CD14-positive monocyte (primary cell): ENCODE data around the gene LIMS2. TPM values are rescaled to one million over a fixed set of nuclear protein-coding genes. Genes with fewer than 3 reads are reported as not detected.
A peak's percentile ranks its signal among the peaks of the same experiment; 100 is the strongest.

Source experiments
- DNase-seq, 3 donors: peaks; one replicate each; pipeline ENCODE4 v3.0.0-alpha.2; 2011 to 2022
- H2AFZ ChIP-seq: 2 replicates; pipeline ENCODE4 v1.6.0; 2012; ENCODE audit warnings: mild to moderate bottlenecking, low read depth, low read length, inconsistent platforms; ENCODE audit not compliant: insufficient read depth, poor library complexity, severe bottlenecking
- H3K27ac ChIP-seq, 2 donors: 1 replicate in 1 of 2; 2 replicates in 1 of 2; pipeline ENCODE4 v1.5.1; 2012 to 2013; ENCODE audit warnings: low read length in 2 of 2, control low read depth in 1 of 2, inconsistent platforms in 1 of 2, low read depth in 1 of 2, mild to moderate bottlenecking in 1 of 2
- H3K27me3 ChIP-seq, 2 donors: one replicate each; pipeline versions ENCODE4 v1.6.0 to v1.6.1; 2011 to 2013; ENCODE audit warnings: low read length in 2 of 2; ENCODE audit not compliant: control insufficient read depth in 2 of 2, insufficient read depth in 2 of 2
- H3K36me3 ChIP-seq, 2 donors: replicated peaks in 1 of 2; 1 replicate in 1 of 2; 2 replicates in 1 of 2; pipeline versions ENCODE4 v1.5.1 to v1.6.1; 2012 to 2013; ENCODE audit warnings: low read length in 2 of 2, control low read depth in 1 of 2, inconsistent platforms in 1 of 2, mild to moderate bottlenecking in 1 of 2; ENCODE audit not compliant: insufficient read depth in 2 of 2, control insufficient read depth in 1 of 2
- H3K4me1 ChIP-seq, 2 donors: 1 replicate in 1 of 2; 2 replicates in 1 of 2; pipeline versions ENCODE4 v1.5.1 to v1.6.1; 2012 to 2013; ENCODE audit warnings: low read length in 2 of 2, control low read depth in 1 of 2, inconsistent platforms in 1 of 2, mild to moderate bottlenecking in 1 of 2, moderate library complexity in 1 of 2; ENCODE audit not compliant: insufficient read depth in 2 of 2, control insufficient read depth in 1 of 2
- H3K4me2 ChIP-seq: replicated peaks from 2 replicates; pipeline ENCODE3; 2012; ENCODE audit warnings: low read length, moderate library complexity, mild to moderate bottlenecking; ENCODE audit not compliant: poor library complexity, severe bottlenecking; ENCODE audit errors: extremely low read depth
- H3K4me3 ChIP-seq, 3 experiments: fragments of 200-600 bp in 1 of 3; sonication (generic) in 1 of 3; replicated peaks in 1 of 3; 1 replicate in 2 of 3; 2 replicates in 1 of 3; pipeline ENCODE4 v1.5.1; 2011 to 2013; ENCODE audit warnings: low read length in 3 of 3, mild to moderate bottlenecking in 3 of 3, control low read depth in 2 of 3, low read depth in 2 of 3, inconsistent platforms in 1 of 3, moderate library complexity in 1 of 3
- H3K79me2 ChIP-seq: 2 replicates; pipeline ENCODE4 v1.6.0; 2012; ENCODE audit warnings: mild to moderate bottlenecking, control low read depth, inconsistent platforms, low read length, moderate library complexity; ENCODE audit not compliant: insufficient read depth
- H3K9ac ChIP-seq: 2 replicates; pipeline ENCODE4 v1.6.0; 2017; ENCODE audit warnings: low read length, mild to moderate bottlenecking; ENCODE audit not compliant: insufficient read depth, poor library complexity, severe bottlenecking
- H3K9me3 ChIP-seq, 2 donors: replicated peaks in 1 of 2; 1 replicate in 1 of 2; 2 replicates in 1 of 2; pipeline versions ENCODE4 v1.5.1 to v1.6.1; 2012 to 2013; ENCODE audit warnings: low read length in 2 of 2, control low read depth in 1 of 2; ENCODE audit not compliant: control insufficient read depth in 1 of 2, insufficient read depth in 1 of 2
- H4K20me1 ChIP-seq: 2 replicates; pipeline ENCODE4 v1.6.0; 2012; ENCODE audit warnings: mild to moderate bottlenecking, low read length, control low read depth, moderate library complexity; ENCODE audit not compliant: insufficient read depth
- H3K27ac Mint-ChIP-seq, 7 donors: one replicate each; pipeline ENCODE4 v1.8.0; 2020; ENCODE audit warnings: mild to moderate bottlenecking in 7 of 7, mixed read lengths in 7 of 7, moderate library complexity in 6 of 7, inconsistent platforms in 2 of 7
- H3K27me3 Mint-ChIP-seq, 3 donors: one replicate each; pipeline ENCODE4 v1.8.0; 2021 to 2022; ENCODE audit warnings: low read depth in 3 of 3, mild to moderate bottlenecking in 3 of 3, mixed read lengths in 3 of 3, moderate library complexity in 3 of 3, inconsistent platforms in 1 of 3
- H3K36me3 Mint-ChIP-seq, 2 donors: one replicate each; pipeline ENCODE4 v1.8.0; 2020; ENCODE audit warnings: mixed read lengths in 2 of 2, inconsistent platforms in 1 of 2, mild to moderate bottlenecking in 1 of 2
- H3K4me1 Mint-ChIP-seq: one replicate; pipeline ENCODE4 v1.8.0; 2020; ENCODE audit warnings: mild to moderate bottlenecking, mixed read lengths
- H3K4me3 Mint-ChIP-seq, 2 donors: one replicate each; pipeline ENCODE4 v1.8.0; 2020; ENCODE audit warnings: mild to moderate bottlenecking in 2 of 2, mixed read lengths in 2 of 2, moderate library complexity in 1 of 2
- H3K9me3 Mint-ChIP-seq, 7 donors: one replicate each; pipeline ENCODE4 v1.8.0; 2020 to 2022; ENCODE audit warnings: mixed read lengths in 7 of 7, mild to moderate bottlenecking in 6 of 7, moderate library complexity in 6 of 7, inconsistent platforms in 2 of 7
- CTCF ChIP-seq: fragments of 200-600 bp; IDR thresholded peaks from one replicate; pipeline ENCODE4 v1.8.0; 2022; ENCODE audit warnings: antibody characterized with exemption, mild to moderate bottlenecking
- WGBS: methylation state at CpG from one replicate; pipeline ENCODE4 v1.1.5; 2013; ENCODE audit warnings: missing lambda C conversion rate; ENCODE audit not compliant: insufficient coverage; 5-methylcytosine and 5-hydroxymethylcytosine counted together
- intact Hi-C, 2 donors: fragments of 100-400 bp; cut with micrococcal nuclease; formaldehyde crosslinking; loops; one replicate each; pipeline versions ENCODE4 v1.15.0 to v1.15.1; 2023
- polyA plus RNA-seq, 3 donors: library from polyadenylated mRNA; depleted of rRNA in 1 of 3; unstranded in 2 of 3; stranded (reverse) in 1 of 3; fragments of 300-500 nt in 2 of 3; fragments of >200 nt in 1 of 3; fragmentation: Illumina TruSeq in 2 of 3; gene quantifications; 1 replicate in 2 of 3; 2 replicates in 1 of 3; pipeline ENCODE4 v1.2.3, GENCODE V29; 2012 to 2021

Gene LIMS2
- polyA plus RNA-seq, 3 donors = 0.13 to 1.3 (median 0.23) TPM

GRCh38 chr2:127630096-127630863 is 45.0 kb downstream of the LIMS2 start:
- H3K36me3 ChIP-seq = no peaks in the 10 kb centered on the region
- Mint-ChIP-seq H3K9me3 (no peaks in the 10 kb centered on the region), H3K36me3 (peaks cover 0 to 3% of the 10 kb centered on the region in 2 donors), H3K4me1 (peaks cover 51% of the 10 kb centered on the region), H3K27me3 (peaks cover 0 to 5% (median 3%) of the 10 kb centered on the region in 3 donors), H3K4me3 (peak overlapping the region; percentile 24 to 67), H3K27ac (peak overlapping the region; percentile 87 to 94 (median 93))
- peak overlapping the region; percentile 62 for H3K9ac ChIP-seq
- H3K4me3 ChIP-seq = peak overlapping the region in 1 of 3 experiments; percentile 40
- WGBS = 20% methylated on average over 8 of the region's 10 CpGs
- TF ChIP-seq CTCF = no peak
- H3K4me2 ChIP-seq = peak overlapping the region; percentile 41
- no peaks in the 10 kb centered on the region for H3K27me3 ChIP-seq
- peaks cover 54 to 63% of the 10 kb centered on the region in 2 donors for H3K4me1 ChIP-seq
- peak overlapping the region; percentile 84 to 86 for H3K27ac ChIP-seq
- intact Hi-C loops = no loop called here
- H3K9me3 ChIP-seq = no peaks in the 10 kb centered on the region
- peak overlapping the region; percentile 61 for H2AFZ ChIP-seq
- H4K20me1 ChIP-seq = no peaks in the 10 kb centered on the region
- DNase-seq = peak; percentile 61 to 73 (median 64)
- H3K79me2 ChIP-seq = no peaks in the 10 kb centered on the region

- Mint-ChIP-seq H3K4me1 (peaks cover 49% of the 10 kb centered on the region), H3K9me3 (no peaks in the 10 kb centered on the region), H3K27me3 (peaks cover 0 to 7% (median 3%) of the 10 kb centered on the region in 3 donors), H3K36me3 (peaks cover 0 to under 1% of the 10 kb centered on the region in 2 donors), H3K27ac (peak overlapping the region; percentile 60 to 94 (median 92)), H3K4me3 (peak overlapping the region in 1 of 2 donors; percentile 67)
- 97% methylated on average over 7 of the region's 9 CpGs for WGBS
- no peak for TF ChIP-seq CTCF
- H3K4me2 ChIP-seq = peak overlapping the region; percentile 41
- H3K36me3 ChIP-seq = no peaks in the 10 kb centered on the region
- peak overlapping the region; percentile 61 for H2AFZ ChIP-seq
- H4K20me1 ChIP-seq = no peaks in the 10 kb centered on the region
- no peaks in the 10 kb centered on the region for H3K27me3 ChIP-seq
- no peaks in the 10 kb centered on the region for H3K79me2 ChIP-seq
- peak overlapping the region; percentile 35 for H3K9ac ChIP-seq
- H3K27ac ChIP-seq = peak overlapping the region; percentile 84 to 86
- no peaks in the 10 kb centered on the region for H3K9me3 ChIP-seq
- H3K4me1 ChIP-seq = peaks cover 54 to 57% of the 10 kb centered on the region in 2 donors
- peak overlapping the region in 1 of 3 experiments; percentile 40 for H3K4me3 ChIP-seq
- no peak for DNase-seq
- intact Hi-C loops = no loop called here
These were observed 45.7 kb downstream of the LIMS2 start for GRCh38 chr2:127629637-127630036.
